HG03520 (cell line): ENCODE results near the gene CIAPIN1.
A peak's percentile ranks its signal among the peaks of the same experiment; 100 is the strongest.
"Not testable (repeated sequence)": the region's sequence is repeated elsewhere in the genome, so short reads cannot be mapped to it uniquely, and the experiment has no call there.

ENCODE experiments used
- ATAC-seq: cut with Tn5 transposase; IDR thresholded peaks from one replicate; pipeline ENCODE4 v1.9.1; 2021; ENCODE audit warnings: mild to moderate bottlenecking, moderate library complexity; ENCODE audit not compliant: unreplicated experiment

CIAPIN1 gene

GRCh38 chr16:57444711-57445110 lies 2.5 kb downstream of the CIAPIN1 start:
- ATAC-seq: no peak

GRCh38 chr16:57440551-57440950 lies 6.6 kb downstream of the CIAPIN1 start:
- not testable (repeated sequence) for ATAC-seq

DNA sequence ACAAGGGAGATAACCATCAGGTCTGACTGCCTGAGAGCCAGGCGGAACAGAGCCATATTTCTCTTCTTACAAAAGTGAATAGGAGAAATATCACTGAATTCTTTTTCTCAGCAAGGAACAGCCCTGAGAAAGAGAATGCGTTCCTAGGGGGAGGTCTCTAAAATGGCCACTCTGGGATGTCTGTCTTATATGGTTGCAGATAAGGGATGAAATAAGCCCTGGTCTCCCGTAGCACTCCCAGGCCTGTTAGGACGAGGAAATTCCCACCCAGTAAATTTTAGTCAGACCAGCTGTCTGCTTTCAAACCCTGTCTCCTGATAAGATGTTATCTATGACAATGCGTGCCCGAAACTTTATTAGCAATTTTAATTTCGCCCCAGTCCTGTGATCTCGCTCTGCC lies 7.2 kb downstream of the CIAPIN1 start:
- not testable (repeated sequence) for ATAC-seq

DNA sequence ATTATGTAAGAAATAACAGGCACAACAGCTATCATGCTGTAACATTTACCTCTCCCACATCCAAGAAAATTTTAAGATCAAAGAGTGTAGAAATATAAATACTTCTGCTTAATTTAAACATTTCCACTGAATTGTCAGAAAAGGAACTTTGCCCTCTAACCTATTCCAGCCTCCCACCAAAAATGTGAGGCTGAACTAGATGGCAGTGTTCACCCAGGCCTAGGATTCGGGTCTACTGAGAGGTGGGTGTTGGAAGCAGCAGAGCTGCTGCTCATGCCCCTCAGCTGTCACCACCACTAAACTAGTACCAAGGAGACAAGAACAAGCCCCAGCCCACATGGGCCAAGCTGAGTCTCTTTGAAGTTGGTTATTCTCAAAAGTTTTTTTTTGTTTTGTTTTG lies 11.3 kb downstream of the CIAPIN1 start:
- no peak for ATAC-seq

DNA sequence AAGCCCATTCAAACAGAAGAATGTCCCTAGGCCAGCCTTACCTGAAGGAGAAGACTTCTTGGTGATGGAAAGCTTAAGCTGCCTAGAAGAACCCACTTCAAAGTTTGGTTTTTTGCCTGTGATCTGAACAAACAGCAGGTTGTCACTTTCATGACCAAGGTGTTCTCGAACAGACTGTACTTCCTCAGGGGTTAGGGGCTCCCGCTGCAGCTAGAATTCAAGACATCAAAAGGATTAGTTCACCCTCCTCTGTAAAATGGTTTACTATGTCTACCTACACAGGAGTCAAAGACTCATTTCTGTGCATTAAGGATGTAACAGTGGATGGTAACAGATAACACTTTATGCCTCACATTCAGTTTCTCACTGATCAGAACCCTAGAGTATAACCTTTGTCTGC lies 13.2 kb downstream of the CIAPIN1 start:
- ATAC-seq: no peak

GRCh38 chr16:57432989-57433388 lies 14.2 kb downstream of the CIAPIN1 start:
- ATAC-seq: no peak

GRCh38 chr16:57432505-57432904 lies 14.7 kb downstream of the CIAPIN1 start:
- ATAC-seq: no peak

DNA sequence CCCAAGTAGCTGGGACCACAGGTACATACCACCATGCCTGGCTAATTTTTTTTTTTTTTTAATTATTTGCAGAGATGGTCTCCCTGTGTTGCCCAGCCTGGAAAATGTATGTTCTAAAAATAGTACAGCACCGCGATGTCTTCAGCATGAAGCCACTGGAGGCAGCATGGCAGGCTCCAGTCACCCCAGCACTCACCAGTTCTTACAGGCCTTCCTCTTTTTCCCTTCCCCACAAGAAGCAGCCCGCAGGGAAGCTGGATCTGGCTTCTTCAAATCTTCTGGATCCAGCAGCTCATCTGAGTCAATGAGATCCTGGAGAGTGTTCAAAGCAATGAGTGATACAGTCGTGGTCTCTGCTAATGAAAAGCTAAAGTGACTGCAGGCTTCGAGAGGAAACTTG lies 16.2 kb downstream of the CIAPIN1 start:
- ATAC-seq: no peak

GRCh38 chr16:57427824-57428223 lies 19.4 kb downstream of the CIAPIN1 start:
- no peak for ATAC-seq

GRCh38 chr16:57427307-57427706 lies 19.9 kb downstream of the CIAPIN1 start:
- no peak for ATAC-seq

DNA sequence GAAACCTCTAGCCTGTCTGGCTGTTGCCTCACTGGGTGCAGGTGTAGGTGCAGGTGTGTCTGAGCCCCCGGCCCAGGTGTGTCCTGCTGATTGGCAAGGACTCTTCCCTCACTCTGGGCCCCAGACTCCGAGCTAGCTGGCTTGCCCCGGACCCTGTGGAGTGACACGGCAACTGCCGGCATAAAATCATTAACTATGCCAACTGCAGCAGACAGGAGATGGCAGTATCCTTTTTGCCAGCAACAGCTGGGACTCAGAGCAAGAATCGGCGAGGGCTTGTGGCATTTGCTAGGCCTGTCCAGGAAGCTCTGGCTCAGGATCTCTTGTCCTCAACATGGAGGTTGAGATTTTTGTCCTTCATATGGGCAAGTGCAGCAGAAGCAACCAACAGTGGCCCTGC lies 20.8 kb downstream of the CIAPIN1 start:
- ATAC-seq: no peak

DNA sequence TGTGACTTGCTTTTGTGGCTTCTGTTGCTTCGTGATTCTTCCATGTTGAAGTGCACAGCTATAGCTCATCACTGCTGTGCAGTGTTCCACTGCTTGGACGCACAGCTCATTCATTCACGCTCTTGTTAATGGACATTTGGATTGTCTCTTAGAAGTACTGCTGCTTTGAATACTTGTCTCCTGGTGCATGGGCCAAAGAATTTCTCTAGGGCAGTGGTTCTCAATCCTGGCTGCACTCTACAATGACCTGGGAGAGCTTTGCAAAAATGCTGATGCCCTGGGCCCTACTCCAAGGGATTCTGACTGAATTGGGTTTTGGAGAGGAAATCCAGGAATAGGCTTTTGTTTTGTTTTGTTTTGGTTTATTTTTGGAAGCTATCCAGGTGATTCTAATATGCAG lies 22.6 kb downstream of the CIAPIN1 start:
- no peak for ATAC-seq

DNA sequence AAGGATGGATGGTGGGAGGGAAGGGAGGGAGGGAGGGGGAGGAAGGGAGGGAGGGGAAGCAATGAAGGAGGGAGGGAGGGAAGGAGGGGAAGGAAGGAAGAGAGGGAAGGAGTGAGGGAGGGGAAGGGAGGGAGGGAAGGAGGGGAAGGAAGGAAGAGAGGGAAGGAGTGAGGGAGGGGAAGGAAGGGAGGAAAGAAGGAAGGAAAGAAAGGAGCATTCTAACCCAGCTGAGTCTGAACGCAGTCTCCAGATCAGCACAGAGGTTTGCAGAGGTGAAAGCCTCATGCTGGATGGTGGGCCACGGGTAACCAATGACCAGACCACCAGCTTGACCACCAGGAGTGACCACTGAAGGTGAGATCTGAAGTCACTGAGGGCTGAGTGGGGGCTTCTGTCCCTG lies 24.0 kb downstream of the CIAPIN1 start:
- no peak for ATAC-seq

DNA sequence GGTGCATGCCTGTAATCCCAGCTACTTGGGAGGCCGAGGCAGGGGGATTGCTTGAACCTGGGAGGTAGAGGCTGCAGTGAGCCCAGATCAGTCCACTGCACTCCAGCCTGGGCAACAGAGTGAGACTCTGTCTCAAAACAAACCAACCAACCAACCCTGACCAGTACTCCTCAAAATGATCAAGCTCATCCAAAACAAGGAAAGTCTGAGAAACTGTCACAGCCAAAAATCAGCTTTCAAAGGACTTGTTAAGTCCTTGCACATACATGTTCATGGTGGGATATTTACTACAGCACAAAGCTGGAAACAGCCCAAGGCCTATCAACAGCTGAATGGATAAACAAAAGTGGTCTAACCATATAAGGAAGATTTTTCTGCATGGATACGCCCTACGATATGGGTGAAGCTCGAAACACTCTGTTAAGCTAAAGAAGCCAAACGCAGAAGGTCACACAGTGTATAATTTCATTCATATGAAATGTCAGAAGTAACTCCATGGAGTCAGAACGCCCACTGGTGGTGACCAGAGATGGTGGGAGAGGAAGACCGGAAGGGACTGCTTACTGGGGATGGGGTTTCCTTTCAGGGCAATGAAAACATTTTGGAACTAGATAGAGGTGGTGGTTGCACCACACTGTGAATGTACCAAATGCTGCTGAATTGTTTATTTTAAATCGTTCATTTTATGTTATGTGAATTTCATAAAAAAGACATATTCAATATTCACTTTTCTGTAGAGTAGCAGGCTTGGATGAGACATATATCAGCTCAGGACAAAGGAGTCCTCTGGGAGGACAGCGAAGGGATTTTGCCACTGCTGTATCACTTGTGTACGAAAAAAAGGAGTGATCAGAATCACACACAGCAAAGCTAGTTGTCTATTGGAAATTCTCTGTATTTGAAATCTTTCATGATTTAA lies 24.9 kb downstream of the CIAPIN1 start:
- ATAC-seq: no peak

DNA sequence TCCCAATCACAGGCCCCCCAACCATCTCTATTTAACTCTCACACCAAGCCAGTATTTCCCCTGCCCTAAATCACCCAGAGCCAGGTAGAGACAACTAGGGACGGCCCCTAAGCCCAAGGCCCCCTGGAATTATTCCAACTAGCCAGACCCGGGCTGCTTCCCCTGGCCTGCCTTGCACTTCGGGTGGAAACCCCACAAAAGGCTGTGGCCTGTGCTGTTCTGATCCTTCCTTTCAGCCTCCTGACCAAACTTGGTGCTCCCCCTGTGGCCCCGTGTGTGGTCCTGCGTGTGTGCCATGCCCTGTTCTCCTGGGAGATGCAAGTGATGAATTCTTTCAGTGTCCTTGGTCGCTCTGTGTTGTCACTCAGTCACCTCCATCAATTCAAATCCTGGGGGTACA lies 27.7 kb downstream of the CIAPIN1 start:
- no peak for ATAC-seq

GRCh38 chr16:57416084-57416483 lies 31.1 kb downstream of the CIAPIN1 start:
- no peak for ATAC-seq

DNA sequence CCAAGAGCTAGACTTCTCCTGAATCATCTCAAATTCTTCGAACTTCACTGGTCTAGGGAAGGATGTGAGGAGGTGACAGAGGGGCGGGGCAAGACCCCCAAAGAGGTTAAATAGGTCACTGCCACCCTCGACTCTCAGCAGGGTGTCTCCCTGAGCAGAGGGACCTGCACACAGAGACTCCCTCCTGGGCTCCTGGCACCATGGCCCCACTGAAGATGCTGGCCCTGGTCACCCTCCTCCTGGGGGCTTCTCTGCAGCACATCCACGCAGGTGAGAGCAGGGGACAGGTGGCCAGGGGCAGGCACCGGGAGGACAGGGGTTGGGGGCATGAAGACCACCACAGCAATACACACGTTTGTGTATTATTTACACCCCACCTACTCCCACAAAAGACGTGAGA lies 33.5 kb downstream of the CIAPIN1 start:
- no peak for ATAC-seq

DNA sequence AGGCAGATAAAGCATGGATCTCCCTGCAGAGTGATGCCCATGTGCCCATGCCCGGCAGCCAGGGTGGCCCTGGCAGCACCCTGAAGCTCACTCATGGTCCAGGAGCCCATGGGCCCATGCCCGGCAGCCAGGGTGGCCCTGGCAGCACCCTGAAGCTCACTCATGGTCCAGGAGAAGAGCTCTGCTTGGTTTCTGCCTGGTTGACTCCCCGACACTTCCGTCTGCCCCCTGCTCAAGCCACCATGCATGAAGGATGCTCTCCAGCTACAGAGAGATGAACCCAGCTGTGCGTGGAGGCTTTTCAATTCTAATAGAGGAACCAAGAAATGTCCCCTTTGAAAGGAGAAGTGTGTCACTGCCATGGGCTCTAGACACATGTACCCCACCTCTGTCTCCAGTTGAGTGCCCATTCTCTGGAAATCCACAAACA lies 33.9 kb downstream of the CIAPIN1 start:
- ATAC-seq: peak; percentile 84

DNA sequence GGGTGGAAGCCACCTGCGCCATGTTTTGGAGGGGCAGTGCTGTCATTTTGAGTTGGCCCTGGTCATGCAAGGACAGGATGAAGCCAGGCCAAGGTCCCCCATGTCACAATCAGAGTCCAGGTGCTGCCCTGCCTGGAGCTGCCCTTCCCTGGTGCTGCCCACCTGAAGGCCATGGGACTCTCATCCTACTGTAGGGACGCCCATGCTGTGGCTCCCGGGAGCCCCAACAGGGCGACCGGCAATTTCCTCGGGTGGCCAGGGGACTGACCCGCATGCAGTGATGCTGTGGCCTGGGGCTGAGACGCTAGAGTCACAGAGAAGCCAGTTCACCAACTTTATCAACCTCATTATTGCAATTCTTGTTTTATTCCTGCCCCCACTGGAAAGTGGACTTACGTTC lies 34.6 kb downstream of the CIAPIN1 start:
- no peak for ATAC-seq

DNA sequence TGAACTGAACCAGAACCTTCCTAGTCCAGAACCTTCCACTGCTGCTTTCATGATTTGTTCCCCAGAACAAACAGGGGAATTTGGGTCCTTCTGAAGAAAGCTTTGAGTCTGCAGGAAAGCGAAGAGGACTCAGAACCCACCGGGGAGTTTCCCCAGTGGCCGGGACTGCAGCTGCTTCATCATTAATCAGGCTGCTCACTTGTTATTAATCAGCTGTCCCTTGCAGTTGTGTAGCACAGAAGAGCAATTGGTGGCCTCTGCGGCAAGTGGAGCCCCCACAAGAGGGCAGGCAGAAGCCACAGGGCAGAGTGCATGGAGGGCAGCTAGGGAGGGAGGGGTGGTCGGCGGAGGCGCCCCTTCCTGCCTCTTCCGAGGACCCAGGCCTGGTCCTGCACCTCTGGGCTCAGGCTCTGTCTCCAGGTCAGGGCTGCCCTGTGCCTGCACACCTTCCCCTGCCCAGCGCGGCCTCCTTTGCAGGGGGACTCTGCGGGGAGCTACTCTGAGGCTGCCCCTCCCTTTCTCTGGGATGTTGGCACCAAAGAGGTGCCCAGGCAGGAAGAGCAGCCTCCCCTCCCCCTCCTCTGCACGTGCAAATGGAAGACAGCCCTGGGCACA lies 35.7 kb downstream of the CIAPIN1 start:
- ATAC-seq: no peak

GRCh38 chr16:57409870-57410587 lies 37.2 kb downstream of the CIAPIN1 start:
- no peak for ATAC-seq

DNA sequence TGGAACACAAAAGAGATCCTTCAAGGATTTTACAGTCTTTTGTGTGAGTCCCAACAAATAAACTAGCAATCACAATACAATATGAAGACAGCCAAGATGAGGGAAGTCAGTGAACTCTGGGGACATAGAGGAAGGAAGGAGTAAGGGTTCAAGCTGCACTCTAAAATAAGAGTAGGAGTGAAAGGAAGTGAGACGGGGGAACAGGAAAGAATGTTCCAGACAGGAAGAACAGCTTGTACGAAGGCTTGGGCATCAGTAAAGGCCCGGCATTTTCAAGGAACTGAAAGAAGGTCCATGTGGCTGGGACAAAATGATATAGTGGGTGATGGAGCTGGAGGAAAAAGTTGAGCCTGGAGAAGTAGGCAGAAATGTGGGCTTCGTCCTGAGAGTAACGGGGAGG lies 38.1 kb downstream of the CIAPIN1 start:
- no peak for ATAC-seq
